HCEC 1CT (cell line): ENCODE results near the gene NCAPG2.

Source experiments
- DNase-seq: peaks from one replicate; pipeline ENCODE4 v3.0.0-alpha.2; 2017

The NCAPG2 gene

GRCh38 chr7:158623241-158623640 lies 81.4 kb downstream of the NCAPG2 start:
- DNase-seq = no peak

GRCh38 chr7:158620839-158621441 lies 83.7 kb downstream of the NCAPG2 start:
- DNase-seq = no peak

GRCh38 chr7:158620418-158620817 lies 84.2 kb downstream of the NCAPG2 start:
- no peak for DNase-seq

GRCh38 chr7:158618745-158619140 lies 85.9 kb downstream of the NCAPG2 start:
- no peak for DNase-seq

- DNase-seq = no peak
Observed at GRCh38 chr7:158617737-158618128, 86.9 kb downstream of the NCAPG2 start.

GRCh38 chr7:158616050-158616449 lies 88.6 kb downstream of the NCAPG2 start:
- DNase-seq = no peak

- peak; percentile 52 for DNase-seq
Observed at GRCh38 chr7:158614700-158615099, 89.9 kb downstream of the NCAPG2 start.

- no peak for DNase-seq
Observed at GRCh38 chr7:158613481-158613880, 91.1 kb downstream of the NCAPG2 start.

- DNase-seq = no peak
Observed at GRCh38 chr7:158612546-158612945, 92.1 kb downstream of the NCAPG2 start.

- DNase-seq = no peak
Observed at GRCh38 chr7:158611541-158611940, 93.1 kb downstream of the NCAPG2 start.

GRCh38 chr7:158609313-158609974 lies 95.2 kb downstream of the NCAPG2 start:
- DNase-seq = no peak

GRCh38 chr7:158607563-158607962 lies 97.0 kb downstream of the NCAPG2 start:
- no peak for DNase-seq

GRCh38 chr7:158606671-158607424 lies 97.8 kb downstream of the NCAPG2 start:
- no peak for DNase-seq

GRCh38 chr7:158606129-158606528 lies 98.5 kb downstream of the NCAPG2 start:
- DNase-seq = no peak

- DNase-seq = no peak
Observed at GRCh38 chr7:158603773-158604755, 100.5 kb downstream of the NCAPG2 start.

GRCh38 chr7:158602905-158603772 lies 101.5 kb downstream of the NCAPG2 start:
- no peak for DNase-seq

GRCh38 chr7:158602041-158602440 lies 102.6 kb downstream of the NCAPG2 start:
- no peak for DNase-seq

- no peak for DNase-seq
Observed at GRCh38 chr7:158601090-158601489, 103.5 kb downstream of the NCAPG2 start.

GRCh38 chr7:158596745-158597144 lies 107.9 kb downstream of the NCAPG2 start:
- no peak for DNase-seq

GRCh38 chr7:158596309-158596708 lies 108.3 kb downstream of the NCAPG2 start:
- no peak for DNase-seq

- peak; percentile 15 for DNase-seq
Observed at GRCh38 chr7:158595068-158595467, 109.5 kb downstream of the NCAPG2 start.

- no peak for DNase-seq
Observed at GRCh38 chr7:158592541-158592940, 112.1 kb downstream of the NCAPG2 start.
